ENCODE data around the gene BICRAL. TPM values are rescaled to one million over a fixed set of nuclear protein-coding genes. Genes with fewer than 3 reads are reported as not detected.

The BICRAL gene
- total RNA-seq, 1 experiment from 2014 or later: 6.9 TPM

GRCh38 chr6:42820512-42821340 lies 38.9 kb downstream of the BICRAL start:
- H3K4me1 ChIP-seq (ENCODE audit: insufficient read depth, low read length, poor library complexity, severe bottlenecking): no peaks in the 10 kb centered on the region
- no peaks in the 10 kb centered on the region for H3K9me3 ChIP-seq (ENCODE audit: low read depth, low read length, poor library complexity, severe bottlenecking)
- POLR2A ChIA-PET (ENCODE audit: low non-redundant PET): no interaction called here
- H3K27me3 ChIP-seq (replicated peaks; ENCODE audit: insufficient read depth, low read depth, low read length, poor library complexity): no peaks in the 10 kb centered on the region
- TF ChIP-seq EZH2 (IDR thresholded peaks at IDR 0.05; ENCODE audit: borderline replicate concordance, low read depth, low read length, poor library complexity, severe bottlenecking) (no peak), CTCF (conservative IDR thresholded peaks at IDR 0.05; ENCODE audit: low read depth, low read length) (no peak)
- CTCF ChIA-PET: no interaction called here
- no peaks in the 10 kb centered on the region for H3K36me3 ChIP-seq (ENCODE audit: insufficient read depth, low read length, poor library complexity, severe bottlenecking)
- H3K4me3 ChIP-seq (ENCODE audit: low read depth, low read length, poor library complexity, severe bottlenecking): no peak overlapping the region
- DNase-seq (ENCODE audit: low spot score): no peak
- BruUV-seq (replicated peaks): no TSS peak
- intact Hi-C loops (cut with micrococcal nuclease; ENCODE audit: unreplicated experiment): no loop called here
- H3K27ac ChIP-seq (ENCODE audit: low read depth, low read length, poor library complexity, severe bottlenecking): no peak overlapping the region

GRCh38 chr6:42821341-42821668 lies 39.5 kb downstream of the BICRAL start:
- no peaks in the 10 kb centered on the region for H3K4me1 ChIP-seq (ENCODE audit: insufficient read depth, low read length, poor library complexity, severe bottlenecking)
- no TSS peak for BruUV-seq (replicated peaks)
- H3K4me3 ChIP-seq (ENCODE audit: low read depth, low read length, poor library complexity, severe bottlenecking): no peak overlapping the region
- H3K27me3 ChIP-seq (replicated peaks; ENCODE audit: insufficient read depth, low read depth, low read length, poor library complexity): no peaks in the 10 kb centered on the region
- no peaks in the 10 kb centered on the region for H3K9me3 ChIP-seq (ENCODE audit: low read depth, low read length, poor library complexity, severe bottlenecking)
- H3K27ac ChIP-seq (ENCODE audit: low read depth, low read length, poor library complexity, severe bottlenecking): no peak overlapping the region
- no peak for DNase-seq (ENCODE audit: low spot score)
- H3K36me3 ChIP-seq (ENCODE audit: insufficient read depth, low read length, poor library complexity, severe bottlenecking): no peaks in the 10 kb centered on the region
- ChIA-PET POLR2A (ENCODE audit: low non-redundant PET) (no interaction called here), CTCF (no interaction called here)
- intact Hi-C loops (cut with micrococcal nuclease; ENCODE audit: unreplicated experiment): no loop called here
- TF ChIP-seq EZH2 (IDR thresholded peaks at IDR 0.05; ENCODE audit: borderline replicate concordance, low read depth, low read length, poor library complexity, severe bottlenecking) (no peak), CTCF (conservative IDR thresholded peaks at IDR 0.05; ENCODE audit: low read depth, low read length) (no peak)

- Histone ChIP-seq H3K36me3 (ENCODE audit: insufficient read depth, low read length, poor library complexity, severe bottlenecking) (no peaks in the 10 kb centered on the region), H3K27me3 (replicated peaks; ENCODE audit: insufficient read depth, low read depth, low read length, poor library complexity) (no peaks in the 10 kb centered on the region), H3K4me3 (ENCODE audit: low read depth, low read length, poor library complexity, severe bottlenecking) (no peak overlapping the region), H3K9me3 (ENCODE audit: low read depth, low read length, poor library complexity, severe bottlenecking) (no peaks in the 10 kb centered on the region), H3K4me1 (ENCODE audit: insufficient read depth, low read length, poor library complexity, severe bottlenecking) (no peaks in the 10 kb centered on the region), H3K27ac (ENCODE audit: low read depth, low read length, poor library complexity, severe bottlenecking) (no peak overlapping the region)
- DNase-seq (ENCODE audit: low spot score): no peak
- ChIA-PET CTCF (no interaction called here), POLR2A (ENCODE audit: low non-redundant PET) (no interaction called here)
- intact Hi-C loops (cut with micrococcal nuclease; ENCODE audit: unreplicated experiment): no loop called here
- no TSS peak for BruUV-seq (replicated peaks)
- TF ChIP-seq EZH2 (IDR thresholded peaks at IDR 0.05; ENCODE audit: borderline replicate concordance, low read depth, low read length, poor library complexity, severe bottlenecking): no peak
- TF ChIP-seq CTCF (conservative IDR thresholded peaks at IDR 0.05; ENCODE audit: low read depth, low read length): no peak
These were observed 40.0 kb downstream of the BICRAL start for GRCh38 chr6:42821846-42822245.

Data from A673 (cell line).